Ascending aorta (tissue), 2 donors: ENCODE results near the gene RTKN2. TPM values are rescaled to one million over a fixed set of nuclear protein-coding genes. Genes with fewer than 3 reads are reported as not detected.
A peak's percentile ranks its signal among the peaks of the same experiment; 100 is the strongest.

Source experiments
- DNase-seq, 2 donors: peaks; one replicate each; pipeline ENCODE4 v3.0.0-alpha.2; 2019; ENCODE audit warnings: low spot score in 2 of 2
- H3K27ac ChIP-seq, 2 donors: fragments of 200-600 bp; sonication (generic); one replicate each; pipeline ENCODE4 v1.5.1; 2016 to 2017; ENCODE audit warnings: mild to moderate bottlenecking in 1 of 2
- H3K27me3 ChIP-seq: fragments of 200-600 bp; sonication (generic); one replicate; pipeline ENCODE4 v1.5.1; 2017
- H3K36me3 ChIP-seq, 2 donors: fragments of 200-600 bp; sonication (generic); one replicate each; pipeline ENCODE4 v1.5.1; 2016
- H3K4me1 ChIP-seq, 2 donors: fragments of 200-600 bp; sonication (generic); one replicate each; pipeline ENCODE4 v1.5.1; 2016 to 2017; ENCODE audit warnings: mild to moderate bottlenecking in 1 of 2
- H3K4me3 ChIP-seq, 2 donors: fragments of 200-600 bp; sonication (generic); one replicate each; pipeline ENCODE4 v1.5.1; 2016 to 2017; ENCODE audit warnings: mild to moderate bottlenecking in 1 of 2
- H3K9me3 ChIP-seq, 2 donors: fragments of 200-600 bp; sonication (generic); one replicate each; pipeline ENCODE4 v1.5.1; 2016
- intact Hi-C: fragments of 100-400 bp; cut with DNase I; formaldehyde crosslinking; loops from one replicate; pipeline ENCODE4 v1.15.1; 2023
- total RNA-seq: library from RNA; depleted of rRNA; stranded (reverse); fragments of >200 nt; gene quantifications from one replicate; pipeline ENCODE4 v1.1.0, GENCODE V29; 2016
- TF ChIP-seq, protein P1 (sequence below), 3 experiments: fragments of 200-600 bp in 2 of 3; fragments of 450-650 bp in 1 of 3; sonication (generic) in 2 of 3; IDR thresholded peaks; one replicate each; pipeline ENCODE4 v1.5.1; 2016 to 2019; ENCODE audit warnings: antibody characterized with exemption in 3 of 3, mild to moderate bottlenecking in 1 of 3, moderate library complexity in 1 of 3

RTKN2 gene
- total RNA-seq, 1 donor from 2014 or later: not detected

GRCh38 chr10:62171791-62172190 is 96.9 kb downstream of the RTKN2 start:
- intact Hi-C loops: no loop called here
- Histone ChIP-seq H3K27me3 (no peaks in the 10 kb centered on the region), H3K9me3 (no peaks in the 10 kb centered on the region), H3K4me1 (no peaks in the 10 kb centered on the region), H3K36me3 (no peaks in the 10 kb centered on the region), H3K4me3 (no peak overlapping the region), H3K27ac (no peak overlapping the region)
- TF ChIP-seq, protein P1, sequence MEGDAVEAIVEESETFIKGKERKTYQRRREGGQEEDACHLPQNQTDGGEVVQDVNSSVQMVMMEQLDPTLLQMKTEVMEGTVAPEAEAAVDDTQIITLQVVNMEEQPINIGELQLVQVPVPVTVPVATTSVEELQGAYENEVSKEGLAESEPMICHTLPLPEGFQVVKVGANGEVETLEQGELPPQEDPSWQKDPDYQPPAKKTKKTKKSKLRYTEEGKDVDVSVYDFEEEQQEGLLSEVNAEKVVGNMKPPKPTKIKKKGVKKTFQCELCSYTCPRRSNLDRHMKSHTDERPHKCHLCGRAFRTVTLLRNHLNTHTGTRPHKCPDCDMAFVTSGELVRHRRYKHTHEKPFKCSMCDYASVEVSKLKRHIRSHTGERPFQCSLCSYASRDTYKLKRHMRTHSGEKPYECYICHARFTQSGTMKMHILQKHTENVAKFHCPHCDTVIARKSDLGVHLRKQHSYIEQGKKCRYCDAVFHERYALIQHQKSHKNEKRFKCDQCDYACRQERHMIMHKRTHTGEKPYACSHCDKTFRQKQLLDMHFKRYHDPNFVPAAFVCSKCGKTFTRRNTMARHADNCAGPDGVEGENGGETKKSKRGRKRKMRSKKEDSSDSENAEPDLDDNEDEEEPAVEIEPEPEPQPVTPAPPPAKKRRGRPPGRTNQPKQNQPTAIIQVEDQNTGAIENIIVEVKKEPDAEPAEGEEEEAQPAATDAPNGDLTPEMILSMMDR (IDR thresholded peaks at IDR 0.05): no peak
- no peak for DNase-seq

DNA sequence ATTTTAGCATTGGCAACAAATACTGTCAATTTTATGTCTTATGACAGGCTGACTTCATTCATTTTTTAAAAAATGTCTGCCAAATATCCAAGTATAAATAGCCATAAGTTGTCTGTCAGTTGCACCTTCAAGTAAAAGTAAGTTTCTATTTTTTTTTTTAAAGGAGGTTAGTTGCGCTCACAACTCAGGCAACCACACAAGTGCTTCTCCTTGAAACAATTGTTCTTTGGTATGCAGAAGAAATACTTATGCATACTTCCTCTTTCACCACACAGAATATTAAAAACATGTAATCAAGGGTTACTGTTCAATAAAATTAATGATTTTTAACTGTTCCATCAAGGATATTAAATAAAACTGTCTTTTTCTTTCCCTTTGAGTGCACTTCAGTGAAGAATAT is 97.9 kb downstream of the RTKN2 start:
- Histone ChIP-seq H3K27me3 (no peaks in the 10 kb centered on the region), H3K27ac (no peak overlapping the region), H3K9me3 (no peaks in the 10 kb centered on the region), H3K4me1 (peaks cover 0 to 6% of the 10 kb centered on the region in 2 donors), H3K4me3 (no peak overlapping the region), H3K36me3 (no peaks in the 10 kb centered on the region)
- DNase-seq: no peak
- intact Hi-C loops: no loop called here
- TF ChIP-seq, protein P1 (IDR thresholded peaks at IDR 0.05): no peak

GRCh38 chr10:62166331-62167131 is 102.1 kb downstream of the RTKN2 start:
- no peak for DNase-seq
- H3K4me1 ChIP-seq: peaks cover 0 to 7% of the 10 kb centered on the region in 2 donors
- no peaks in the 10 kb centered on the region for H3K27me3 ChIP-seq
- no peaks in the 10 kb centered on the region for H3K9me3 ChIP-seq
- H3K27ac ChIP-seq: peak overlapping the region in 1 of 2 donors; percentile 12
- H3K4me3 ChIP-seq: no peak overlapping the region
- intact Hi-C loops: no loop called here
- TF ChIP-seq, protein P1 (IDR thresholded peaks at IDR 0.05): no peak
- no peaks in the 10 kb centered on the region for H3K36me3 ChIP-seq

DNA sequence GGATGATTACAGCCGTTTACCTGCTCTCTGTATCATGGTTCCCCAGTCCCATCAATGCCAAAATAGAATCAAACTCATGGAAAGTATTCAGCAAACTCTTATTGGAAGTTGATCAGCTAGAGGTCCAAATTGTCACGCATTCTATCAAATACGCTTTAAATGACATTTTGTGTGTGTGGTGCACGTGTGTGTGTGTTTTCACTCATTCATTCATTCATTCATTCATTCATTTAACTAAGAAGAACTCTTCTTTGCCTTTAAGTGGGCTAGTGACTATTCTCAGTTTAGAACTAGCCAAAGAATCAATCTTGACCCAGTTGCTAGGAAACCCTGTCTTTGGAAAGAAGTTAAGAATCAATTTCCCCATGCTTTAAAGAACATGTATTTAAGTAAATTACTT is 102.8 kb downstream of the RTKN2 start:
- Histone ChIP-seq H3K27ac (no peak overlapping the region), H3K4me3 (no peak overlapping the region), H3K9me3 (no peaks in the 10 kb centered on the region), H3K4me1 (peaks cover 0 to 7% of the 10 kb centered on the region in 2 donors), H3K36me3 (no peaks in the 10 kb centered on the region), H3K27me3 (no peaks in the 10 kb centered on the region)
- intact Hi-C loops: no loop called here
- DNase-seq: no peak
- TF ChIP-seq, protein P1 (IDR thresholded peaks at IDR 0.05): no peak

GRCh38 chr10:62163024-62163423 is 105.6 kb downstream of the RTKN2 start:
- Histone ChIP-seq H3K9me3 (no peaks in the 10 kb centered on the region), H3K4me3 (no peak overlapping the region), H3K36me3 (no peaks in the 10 kb centered on the region), H3K27ac (no peak overlapping the region), H3K27me3 (no peaks in the 10 kb centered on the region), H3K4me1 (peaks cover 0 to 7% of the 10 kb centered on the region in 2 donors)
- intact Hi-C loops: no loop called here
- no peak for DNase-seq
- TF ChIP-seq, protein P1 (IDR thresholded peaks at IDR 0.05): no peak
